ENCODE results near the gene FAM111B.
"Not testable (repeated sequence)": the region's sequence is repeated elsewhere in the genome, so short reads cannot be mapped to it uniquely, and the experiment has no call there.

The FAM111B gene, protein sequence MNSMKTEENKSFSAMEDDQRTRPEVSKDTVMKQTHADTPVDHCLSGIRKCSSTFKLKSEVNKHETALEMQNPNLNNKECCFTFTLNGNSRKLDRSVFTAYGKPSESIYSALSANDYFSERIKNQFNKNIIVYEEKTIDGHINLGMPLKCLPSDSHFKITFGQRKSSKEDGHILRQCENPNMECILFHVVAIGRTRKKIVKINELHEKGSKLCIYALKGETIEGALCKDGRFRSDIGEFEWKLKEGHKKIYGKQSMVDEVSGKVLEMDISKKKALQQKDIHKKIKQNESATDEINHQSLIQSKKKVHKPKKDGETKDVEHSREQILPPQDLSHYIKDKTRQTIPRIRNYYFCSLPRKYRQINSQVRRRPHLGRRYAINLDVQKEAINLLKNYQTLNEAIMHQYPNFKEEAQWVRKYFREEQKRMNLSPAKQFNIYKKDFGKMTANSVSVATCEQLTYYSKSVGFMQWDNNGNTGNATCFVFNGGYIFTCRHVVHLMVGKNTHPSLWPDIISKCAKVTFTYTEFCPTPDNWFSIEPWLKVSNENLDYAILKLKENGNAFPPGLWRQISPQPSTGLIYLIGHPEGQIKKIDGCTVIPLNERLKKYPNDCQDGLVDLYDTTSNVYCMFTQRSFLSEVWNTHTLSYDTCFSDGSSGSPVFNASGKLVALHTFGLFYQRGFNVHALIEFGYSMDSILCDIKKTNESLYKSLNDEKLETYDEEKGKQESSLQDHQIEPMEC

DNA sequence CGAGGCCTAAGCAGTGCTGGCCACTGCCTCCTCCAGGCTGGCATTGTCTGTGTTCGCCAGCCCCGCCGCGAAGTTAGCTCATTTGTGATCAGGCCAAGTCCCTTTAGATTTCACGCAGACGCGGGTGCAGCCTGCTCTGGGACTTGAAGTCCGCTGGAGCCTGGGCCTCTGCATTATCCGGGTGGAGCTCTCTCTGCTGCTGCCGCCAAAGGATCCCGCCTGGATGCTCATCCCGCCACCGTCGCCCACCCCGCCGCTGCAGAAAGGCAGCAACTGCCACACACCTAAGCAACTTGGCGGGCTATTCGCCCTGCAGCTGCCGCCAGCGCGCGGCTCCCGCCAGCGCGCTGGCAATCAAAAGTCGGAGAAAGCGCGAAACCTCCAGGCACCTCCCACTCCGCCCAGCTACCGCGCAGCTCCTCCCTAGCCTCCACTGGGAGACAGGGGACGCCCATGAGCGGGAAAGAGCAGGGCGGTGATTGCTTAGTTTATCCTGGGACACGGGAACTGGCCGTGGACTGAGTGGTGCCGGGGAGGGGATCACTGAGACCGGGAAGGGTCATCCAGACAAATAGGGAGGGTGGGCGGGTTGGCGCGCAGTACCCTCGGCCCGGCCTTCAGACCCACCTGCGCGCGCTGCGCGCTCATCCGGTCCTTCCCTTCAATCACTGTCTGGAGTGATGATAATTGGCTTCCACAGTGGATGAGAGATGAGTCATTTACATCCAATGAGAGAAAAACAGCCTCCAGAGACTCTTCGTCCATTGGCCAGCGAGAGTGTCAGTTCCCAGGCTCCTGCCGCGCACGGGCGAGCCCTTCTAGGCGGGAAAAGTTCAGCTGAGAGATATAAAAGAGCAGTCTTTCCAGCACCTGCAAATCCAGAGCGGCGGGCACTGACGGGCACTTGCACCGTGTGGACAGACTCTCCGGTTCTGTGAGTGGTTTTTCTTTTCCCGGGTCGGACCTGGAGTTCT is at the start of gene FAM111B:
TSS of gene FAM111B (plus strand) at position 875 of the 974 bp plus-strand sequence. CDS start 2,389 bp downstream, outside the sequence.
- peak; percentile 71 to 81 for DNase-seq

DNA sequence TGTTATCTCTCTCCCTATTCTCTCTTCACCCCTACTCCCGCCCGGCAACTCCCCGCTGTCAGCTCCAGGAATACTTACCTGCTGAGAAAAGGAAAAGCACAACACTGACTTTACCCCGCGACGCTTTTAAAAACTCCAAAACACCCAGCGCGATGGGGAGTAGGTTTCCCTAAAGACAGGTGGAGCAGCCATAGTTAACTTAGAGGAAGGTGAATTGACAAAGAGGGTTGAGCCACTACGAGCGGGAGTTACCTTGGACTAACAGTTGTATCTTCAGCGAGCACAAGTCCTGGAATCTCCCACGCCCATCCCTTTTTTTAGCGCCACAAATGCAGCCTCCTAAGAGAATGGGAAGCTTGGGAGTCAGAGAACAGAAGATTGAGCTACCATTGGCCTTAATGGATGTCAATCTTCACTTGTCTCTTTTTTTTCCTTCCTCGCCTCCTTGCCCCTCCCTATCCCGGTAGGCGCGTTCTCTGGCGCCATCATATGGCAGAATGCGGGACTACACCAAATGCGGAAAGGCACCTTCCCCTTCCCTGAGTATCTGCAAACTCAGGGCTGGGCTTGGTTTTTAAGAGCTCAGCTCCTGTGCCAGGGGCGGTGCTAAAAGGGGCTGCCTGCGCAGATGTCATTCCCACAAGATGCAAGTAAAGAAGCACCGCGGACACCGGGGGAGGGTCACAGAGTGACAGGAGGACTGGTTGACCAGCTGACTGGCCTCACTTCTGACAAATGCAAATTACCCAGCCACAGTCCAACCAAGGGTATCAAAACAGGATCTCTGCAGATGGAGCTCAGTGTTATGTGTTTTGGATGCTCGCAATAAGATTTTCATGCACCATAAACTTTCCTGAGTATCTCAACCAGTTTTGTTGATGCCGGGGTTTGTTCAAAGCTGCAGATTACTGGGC is 48.7 kb upstream of the FAM111B start:
- peak; percentile 84 to 85 for DNase-seq

DNA sequence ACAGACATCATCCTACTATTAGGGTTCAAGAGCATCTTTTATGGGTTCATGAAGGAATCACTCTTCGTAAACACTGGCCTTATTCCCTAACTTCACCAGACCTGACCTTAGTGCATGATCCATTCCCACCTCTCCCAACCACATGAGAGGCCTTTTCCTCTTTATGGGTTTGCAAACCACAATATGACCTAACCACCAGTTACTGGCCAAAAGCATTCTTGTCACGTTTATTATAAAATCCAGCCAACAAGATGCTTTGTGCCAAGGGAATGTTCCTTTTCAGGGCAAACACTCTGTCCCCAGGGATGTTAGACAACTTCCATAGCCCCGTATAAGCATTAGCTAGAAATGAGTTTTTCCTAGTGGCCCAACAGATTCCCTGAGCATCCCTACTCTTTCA is 46.9 kb upstream of the FAM111B start:
- DNase-seq: not testable (repeated sequence)

DNA sequence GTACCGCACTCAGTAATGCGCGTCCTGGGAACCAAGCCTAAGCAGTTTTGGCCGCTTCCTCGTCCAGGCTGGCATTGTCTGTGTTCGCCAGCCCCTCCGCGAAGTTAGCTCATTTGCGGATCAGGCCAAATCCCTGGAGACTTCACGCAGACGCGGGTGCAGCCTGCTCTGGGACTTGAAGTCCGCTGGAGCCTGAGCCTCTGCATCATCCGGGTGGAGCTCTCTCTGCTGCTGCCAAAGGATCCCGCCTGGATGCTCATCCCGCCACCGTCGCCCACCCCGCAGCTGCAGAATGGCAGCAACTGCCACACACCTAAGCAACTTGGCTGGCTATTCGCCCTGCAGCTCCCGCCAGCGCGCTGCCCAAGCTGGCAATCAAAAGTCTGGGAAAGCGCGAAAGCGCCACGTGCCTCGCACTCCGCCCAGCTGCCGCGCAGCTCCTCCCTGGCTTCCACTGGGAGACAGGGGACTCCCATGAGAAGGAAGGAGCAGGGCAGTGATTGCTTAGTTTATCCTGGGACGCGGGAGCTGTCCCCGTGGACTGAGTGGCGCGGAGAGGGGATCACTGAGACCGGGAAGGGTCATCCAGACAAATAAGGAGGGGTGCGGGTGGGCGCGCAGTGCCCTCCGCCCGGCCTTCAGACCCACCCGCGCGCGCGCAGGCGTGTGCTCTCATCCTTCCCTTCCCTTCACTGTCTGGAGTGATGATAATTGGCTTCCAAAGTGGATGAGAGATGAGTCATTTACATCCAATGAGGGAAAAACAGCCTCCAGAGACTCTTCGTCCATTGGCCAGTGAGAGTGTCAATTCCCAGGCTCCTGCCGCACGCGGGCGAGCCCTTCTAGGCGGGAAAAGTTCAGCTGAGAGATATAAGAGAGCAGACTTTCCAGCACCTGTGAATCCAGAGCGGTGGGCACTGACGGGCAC is 44.2 kb upstream of the FAM111B start:
- no peak for DNase-seq

DNA sequence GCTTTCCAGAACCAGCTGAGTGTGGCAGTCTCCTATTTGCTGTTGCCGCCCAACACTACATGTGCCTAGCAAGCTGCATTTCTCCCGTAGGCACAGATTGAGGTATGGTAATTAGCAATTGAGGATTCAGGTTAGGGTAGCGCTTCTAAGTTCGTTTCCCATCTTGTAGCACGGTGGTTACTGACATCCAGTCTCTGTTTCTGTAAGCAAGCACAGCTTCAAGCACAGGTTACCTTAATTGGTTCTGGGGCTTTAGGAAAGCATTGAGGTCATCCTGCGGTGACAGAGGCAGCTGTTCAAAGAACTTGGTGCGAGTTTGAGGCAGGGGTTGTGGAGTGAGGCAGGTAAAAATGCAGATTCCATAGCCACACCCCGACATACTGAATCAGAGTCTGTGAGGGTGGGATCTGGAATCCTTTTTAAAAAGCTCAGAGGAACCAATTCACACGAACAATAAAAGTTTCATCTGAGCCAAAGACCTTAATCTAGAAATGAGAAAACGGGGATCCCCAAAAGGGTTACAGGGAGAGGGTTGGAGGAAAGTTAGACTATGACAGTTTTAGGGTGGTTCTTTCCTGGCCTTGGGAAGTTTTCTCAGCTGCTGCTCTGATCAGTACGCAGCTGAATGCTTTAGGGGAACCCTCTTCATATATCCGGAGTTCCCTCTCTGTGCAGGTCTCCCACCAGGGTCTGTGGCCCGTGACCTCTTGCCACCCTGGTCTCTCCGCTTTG is 42.9 kb upstream of the FAM111B start:
- not testable (repeated sequence) for DNase-seq

DNA sequence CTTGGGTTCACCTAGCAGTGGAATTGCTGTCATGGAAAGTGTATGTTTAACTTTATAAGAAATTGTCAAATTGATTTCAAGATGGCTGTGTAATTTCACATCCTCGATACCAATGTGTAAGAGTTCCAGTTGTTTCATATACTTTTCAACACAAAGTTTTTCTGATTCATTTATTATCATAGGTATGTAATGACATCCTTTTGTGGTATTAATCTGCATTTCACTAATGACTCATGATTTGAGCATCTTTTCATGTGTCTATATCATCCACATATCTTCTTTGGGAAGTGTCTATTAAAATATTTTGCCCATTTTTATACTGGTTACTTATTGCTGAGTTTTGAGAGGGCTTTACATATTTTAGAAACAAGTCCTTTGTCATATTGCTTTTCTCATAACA is 38.0 kb upstream of the FAM111B start:
- no peak for DNase-seq

DNA sequence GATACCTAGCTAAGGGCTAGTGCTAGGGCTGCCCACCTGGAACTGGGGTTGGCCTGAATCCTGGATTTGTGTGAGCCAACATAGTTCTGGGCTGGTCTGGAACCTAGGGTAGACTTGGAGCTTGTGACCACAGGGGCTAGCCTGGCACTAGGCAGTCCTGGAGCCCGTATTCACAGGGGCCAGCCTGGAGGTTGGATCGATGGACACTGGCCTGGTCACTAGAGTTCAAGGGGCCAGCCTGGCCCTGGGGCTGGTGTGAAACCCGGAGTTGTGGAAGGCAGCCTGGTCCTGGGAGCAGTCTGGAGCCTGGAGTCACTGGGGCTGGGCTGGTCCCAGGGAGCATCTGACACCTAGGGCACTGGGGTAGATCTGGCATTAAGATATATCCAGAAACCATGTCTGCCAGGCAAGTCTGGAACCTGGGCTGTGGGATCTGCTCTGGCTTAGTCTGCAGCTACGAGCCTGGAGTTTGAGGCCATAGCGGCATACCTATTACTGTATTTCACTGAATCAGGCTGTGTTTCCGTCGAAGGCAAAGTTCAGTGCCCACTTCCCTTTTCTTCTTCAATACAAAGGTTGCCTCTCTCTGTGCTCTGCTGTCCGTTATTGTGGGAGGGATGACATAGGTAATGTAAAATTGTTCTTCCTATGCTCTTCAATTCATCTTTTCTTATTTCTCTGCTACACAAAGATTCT is 30.0 kb upstream of the FAM111B start:
- peak in 1 of 2 donors; percentile 31 for DNase-seq

DNA sequence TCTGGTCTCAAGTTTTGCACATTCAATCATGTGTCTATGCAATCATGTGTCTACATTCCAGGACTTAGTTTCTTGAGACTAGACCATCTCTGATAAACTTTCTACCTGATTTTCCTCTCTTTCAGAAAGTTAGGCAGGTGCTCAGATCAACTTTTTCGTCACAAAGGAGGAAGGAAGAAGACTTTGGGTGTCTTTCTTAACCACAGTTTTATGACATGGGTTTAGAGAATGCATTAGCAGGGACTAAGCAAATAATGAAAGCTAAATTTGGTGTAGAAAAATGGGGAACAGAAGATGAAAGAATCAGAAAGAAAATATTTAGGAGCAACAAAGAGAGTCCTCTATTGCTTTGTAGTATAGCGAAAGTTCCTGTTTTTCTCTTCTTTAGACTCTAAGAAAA is 28.6 kb upstream of the FAM111B start:
- DNase-seq: no peak

DNA sequence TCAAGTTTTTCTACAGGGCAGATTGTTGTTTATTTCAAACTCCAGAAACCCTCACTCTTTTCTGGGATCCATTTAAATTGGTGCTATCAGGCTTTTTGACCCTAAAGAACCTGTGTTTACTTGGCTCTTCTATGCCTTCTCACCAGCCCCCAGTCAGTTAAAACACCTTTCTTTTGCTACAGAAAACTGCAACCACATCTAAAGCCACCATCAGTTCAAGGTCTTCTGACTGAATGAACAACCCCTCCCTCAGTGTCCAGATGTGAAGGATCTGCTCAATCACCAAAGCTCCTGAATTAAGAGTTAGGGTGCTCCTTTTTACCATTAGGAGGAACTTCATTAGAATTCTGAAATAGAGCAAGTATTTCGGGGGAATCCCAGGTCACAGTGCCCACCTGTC is 28.0 kb upstream of the FAM111B start:
- DNase-seq: no peak

DNA sequence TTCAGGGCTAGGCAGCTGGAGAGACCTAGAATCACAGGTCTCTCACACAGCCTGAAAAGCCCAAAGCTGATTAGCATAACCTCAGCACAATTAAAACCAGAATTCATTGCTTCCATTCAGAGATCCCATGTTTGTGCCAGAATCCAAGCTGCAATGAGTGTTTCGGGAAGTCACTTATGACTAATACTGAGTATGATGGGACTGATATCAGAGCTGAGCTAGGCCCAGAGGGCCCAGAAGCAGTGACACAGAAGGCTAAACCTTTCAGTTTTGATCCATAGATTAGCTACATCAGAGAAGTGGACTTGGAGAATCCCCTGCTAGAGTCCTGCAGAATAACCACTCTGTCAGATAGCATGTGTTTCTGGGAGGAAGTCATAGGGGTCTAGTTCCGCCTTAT is 26.6 kb upstream of the FAM111B start:
- not testable (repeated sequence) for DNase-seq

DNA sequence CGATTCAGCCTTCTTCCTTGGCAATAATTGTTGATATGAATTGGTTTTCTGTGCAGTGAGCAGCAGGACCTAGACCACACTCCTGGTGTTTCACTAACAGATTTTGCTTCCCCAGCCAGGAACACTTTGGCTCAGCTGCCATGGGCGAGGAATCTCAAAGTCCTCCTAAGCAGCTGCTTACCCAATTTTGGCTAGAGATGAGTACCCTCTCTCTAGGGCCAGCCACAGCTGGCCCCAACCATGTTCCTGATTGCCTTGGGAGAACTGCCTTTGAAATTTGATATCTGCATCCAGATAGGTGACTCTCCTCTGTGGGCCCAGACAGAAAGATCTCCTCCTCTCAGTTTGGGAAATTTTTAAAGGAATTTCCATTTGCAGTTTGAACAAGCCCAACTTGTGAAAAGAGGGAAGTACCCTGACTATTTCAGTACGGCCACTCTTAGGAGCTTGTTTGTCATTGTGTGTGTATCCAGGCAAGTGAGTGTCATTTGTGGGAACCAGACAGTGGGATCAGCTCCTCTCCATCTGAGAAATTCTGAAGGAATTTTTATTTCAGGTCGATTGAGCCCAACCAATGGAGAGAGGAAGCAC is 25.5 kb upstream of the FAM111B start:
- not testable (repeated sequence) for DNase-seq

DNA sequence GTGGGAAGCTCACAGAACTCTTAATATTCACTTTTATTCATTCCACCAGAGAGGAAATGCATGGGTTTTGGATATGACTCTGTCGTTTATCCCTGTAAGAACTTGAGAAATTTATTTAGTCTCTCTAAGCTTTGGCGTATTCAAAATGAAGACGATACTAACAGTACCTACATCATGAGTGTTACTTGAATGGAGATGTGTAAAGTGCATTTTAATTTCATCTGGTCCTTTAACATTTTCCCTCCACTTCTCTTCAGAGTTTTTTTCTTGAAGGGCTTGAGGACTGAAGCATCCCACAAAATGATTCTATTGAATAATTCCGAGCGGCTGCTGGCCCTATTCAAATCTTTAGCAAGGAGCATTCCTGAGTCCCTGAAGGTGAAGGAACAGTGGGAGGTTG is 21.0 kb upstream of the FAM111B start, which contains the start of gene GLYATL1B:
TSS of gene GLYATL1B (plus strand) at position 301 of the 400 bp plus-strand sequence. CDS start at position 301, 0 bp downstream.
- not testable (repeated sequence) for DNase-seq

DNA sequence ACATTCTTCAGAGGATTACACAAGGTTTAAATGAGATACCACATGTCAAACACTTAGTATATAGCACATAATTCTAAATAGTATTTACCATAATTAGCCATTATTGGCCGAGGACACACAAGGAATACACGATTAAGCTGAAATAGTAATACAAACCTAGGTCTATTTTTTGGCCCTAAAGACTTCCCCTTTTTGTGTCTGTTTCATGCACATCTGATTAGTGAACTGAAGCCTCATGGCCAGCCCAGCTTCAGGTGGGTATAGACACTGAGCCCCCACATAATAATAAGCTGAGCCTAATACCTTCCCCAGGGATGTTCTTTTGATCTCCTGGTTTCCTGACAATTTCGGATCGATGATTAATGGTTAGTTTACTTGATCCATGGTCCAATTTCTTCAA is 18.9 kb upstream of the FAM111B start:
- DNase-seq: no peak

DNA sequence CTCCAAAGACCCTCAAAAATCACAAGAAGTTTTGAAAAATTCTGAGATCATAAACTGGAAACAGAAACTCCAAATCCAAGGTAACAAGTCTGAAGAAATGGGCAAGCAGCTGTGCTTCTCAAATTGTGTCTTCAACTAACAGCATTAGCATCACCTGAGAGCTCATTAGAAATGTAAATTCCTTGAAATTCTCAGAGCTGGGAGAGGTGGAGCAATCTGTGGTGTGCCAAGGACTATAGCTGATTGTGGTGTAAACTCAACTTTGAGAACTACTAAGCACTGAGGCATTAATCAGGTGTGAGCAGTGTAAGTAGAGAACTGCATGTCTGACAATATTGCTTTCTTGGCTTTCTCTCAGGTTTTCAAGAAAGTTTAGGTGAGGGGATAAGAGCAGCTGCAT is 13.5 kb upstream of the FAM111B start:
- not testable (repeated sequence) for DNase-seq

DNA sequence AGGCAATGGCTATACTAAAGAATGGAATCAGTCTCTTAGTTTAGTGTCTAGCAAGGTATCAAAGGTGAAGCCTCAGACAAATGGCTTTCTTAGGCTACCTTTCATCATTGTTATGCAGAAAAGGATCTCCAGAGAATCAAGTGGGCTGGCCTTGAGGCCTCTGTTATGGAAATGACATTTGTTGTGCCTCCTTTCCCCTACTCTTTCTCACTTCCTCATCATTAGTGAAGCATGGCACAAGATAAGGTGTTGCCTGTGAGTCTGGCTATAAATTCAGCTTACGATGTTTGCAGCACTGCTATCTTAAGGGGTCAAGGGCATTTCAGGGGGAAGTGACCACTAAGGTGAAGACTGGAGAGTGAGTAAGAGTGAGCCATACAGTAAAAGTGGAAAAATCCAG is 11.8 kb upstream of the FAM111B start:
- peak in 1 of 2 donors; percentile 18 for DNase-seq

DNA sequence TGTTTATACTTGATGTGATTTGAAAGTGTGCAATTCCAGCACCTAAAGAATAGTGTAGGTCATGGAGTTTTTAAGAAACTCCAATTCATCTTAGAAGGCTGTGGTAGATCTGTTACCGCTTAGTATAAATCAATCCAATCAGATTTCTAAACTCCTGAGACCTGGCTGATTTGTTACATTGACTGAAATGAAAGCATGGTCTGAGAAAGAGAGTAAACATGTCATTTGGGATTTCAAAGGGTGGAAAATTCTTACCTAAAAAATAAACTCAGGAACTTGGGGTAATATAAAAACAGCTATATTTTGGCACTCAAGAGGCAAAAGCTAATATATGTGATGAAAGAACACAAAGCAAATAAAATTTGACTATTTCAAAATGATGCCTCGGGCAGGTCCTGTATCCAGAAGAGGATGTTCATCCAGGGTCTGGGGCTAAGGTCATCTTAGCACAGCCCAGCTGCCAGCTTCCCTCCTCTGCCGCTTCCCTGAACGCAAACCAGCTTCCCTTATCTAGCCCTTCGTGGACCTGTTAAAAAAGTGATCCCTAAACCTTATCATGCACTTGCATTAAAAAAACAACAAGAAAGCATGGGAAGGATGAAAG is 11.0 kb upstream of the FAM111B start:
- DNase-seq: not testable (repeated sequence)

DNA sequence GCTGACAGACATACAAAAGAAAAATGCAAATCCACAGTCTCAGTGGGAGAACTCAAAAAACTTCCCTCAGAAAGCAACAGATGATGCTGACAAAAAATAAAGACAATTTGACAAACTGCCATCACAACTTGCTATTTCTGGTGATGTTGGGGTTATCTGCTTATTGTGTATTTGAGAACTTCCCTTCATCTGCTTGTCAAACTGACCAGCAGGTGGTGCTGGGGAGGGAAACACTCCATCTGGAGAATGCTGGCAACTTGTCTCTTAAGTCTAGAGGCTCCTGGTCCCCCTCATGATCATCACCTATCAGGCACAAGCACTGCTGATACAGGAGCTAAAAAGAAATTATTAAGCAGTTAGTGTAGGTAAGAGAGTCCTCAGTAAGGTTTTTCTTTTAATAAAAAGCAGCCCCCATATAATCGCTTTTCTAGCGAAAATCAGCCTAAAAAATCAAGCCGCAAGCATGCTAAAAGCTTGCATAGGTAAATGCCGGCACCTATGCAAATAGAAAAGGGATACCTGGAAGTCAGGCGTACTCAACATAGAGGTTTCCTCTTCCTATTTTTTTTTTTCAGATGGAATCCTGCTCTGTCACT is 9.8 kb upstream of the FAM111B start:
- DNase-seq: peak; percentile 69 to 76

DNA sequence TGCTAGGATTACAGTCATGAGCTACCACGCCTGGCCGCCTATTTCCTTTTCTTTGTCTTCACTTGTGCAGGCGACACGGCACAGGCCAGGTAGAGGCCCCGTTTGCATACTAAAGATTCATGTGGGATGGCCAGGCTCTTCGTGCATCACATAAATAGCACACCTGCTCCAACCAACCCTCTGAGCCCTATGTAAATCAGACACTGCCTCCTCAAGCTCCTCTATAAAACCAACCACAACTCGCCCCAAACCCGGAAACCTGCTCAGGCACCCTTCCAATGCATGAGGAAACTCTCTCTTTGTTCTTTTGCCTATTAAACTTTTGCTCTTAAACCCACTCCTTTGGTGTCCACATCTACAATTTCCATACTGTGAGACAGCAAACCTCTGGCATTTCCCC is 9.1 kb upstream of the FAM111B start:
- peak in 1 of 2 donors; percentile 15 for DNase-seq
